HEK293 (cell line): ENCODE results near the gene NUCB1.

Source experiments
- BCL11B ChIP-seq: fragments of 450-650 bp; formaldehyde crosslinking; IDR thresholded peaks from 2 replicates; pipeline ENCODE4 v1.5.1; 2016; ENCODE audit warnings: low read depth, missing biosample characterization, missing genetic modification characterization
- IKZF3 ChIP-seq: fragments of 450-650 bp; IDR thresholded peaks from 2 replicates; pipeline ENCODE4 v1.5.0; 2018; ENCODE audit warnings: missing biosample characterization, mild to moderate bottlenecking, missing genetic modification characterization, moderate library complexity
- MZF1 ChIP-seq: fragments of 450-650 bp; formaldehyde crosslinking; IDR thresholded peaks from 2 replicates; pipeline ENCODE4 v1.5.1; 2017; ENCODE audit warnings: missing biosample characterization, missing genetic modification characterization, borderline replicate concordance
- SP2 ChIP-seq: fragments of 450-650 bp; formaldehyde crosslinking; IDR thresholded peaks from 2 replicates; pipeline ENCODE4 v1.5.1; 2016; ENCODE audit warnings: missing biosample characterization, missing genetic modification characterization
- SP7 ChIP-seq: fragments of 450-650 bp; formaldehyde crosslinking; IDR thresholded peaks from 2 replicates; pipeline ENCODE4 v1.5.1; 2016; ENCODE audit warnings: missing biosample characterization, missing genetic modification characterization
- WT1 ChIP-seq: fragments of 450-650 bp; formaldehyde crosslinking; IDR thresholded peaks from 2 replicates; pipeline ENCODE4 v1.5.1; 2016; ENCODE audit warnings: missing biosample characterization, missing genetic modification characterization
- ZNF121 ChIP-seq: fragments of 450-650 bp; formaldehyde crosslinking; IDR thresholded peaks from 2 replicates; pipeline ENCODE4 v1.5.1; 2016; ENCODE audit warnings: missing biosample characterization, missing genetic modification characterization
- ZNF132 ChIP-seq: fragments of 450-650 bp; formaldehyde crosslinking; IDR thresholded peaks from 2 replicates; pipeline ENCODE4 v1.5.1; 2017; ENCODE audit warnings: missing biosample characterization, missing genetic modification characterization, borderline replicate concordance
- ZNF211 ChIP-seq: fragments of 450-650 bp; formaldehyde crosslinking; IDR thresholded peaks from 2 replicates; pipeline ENCODE4 v1.5.1; 2016; ENCODE audit warnings: low read depth, missing biosample characterization, missing genetic modification characterization
- ZNF214 ChIP-seq: fragments of 450-650 bp; formaldehyde crosslinking; IDR thresholded peaks from 2 replicates; pipeline ENCODE4 v1.5.1; 2017; ENCODE audit warnings: missing biosample characterization, mild to moderate bottlenecking, missing genetic modification characterization, borderline replicate concordance
- ZNF221 ChIP-seq: fragments of 450-650 bp; formaldehyde crosslinking; IDR thresholded peaks from 2 replicates; pipeline ENCODE4 v1.5.1; 2017; ENCODE audit warnings: missing biosample characterization, missing genetic modification characterization, borderline replicate concordance
- ZNF239 ChIP-seq: fragments of 450-650 bp; formaldehyde crosslinking; IDR thresholded peaks from 2 replicates; pipeline ENCODE4 v1.5.1; 2016; ENCODE audit warnings: missing biosample characterization, missing genetic modification characterization
- ZNF24 ChIP-seq: fragments of 450-650 bp; formaldehyde crosslinking; IDR thresholded peaks from 2 replicates; pipeline ENCODE4 v1.5.1; 2016; ENCODE audit warnings: missing biosample characterization, missing genetic modification characterization
- ZNF248 ChIP-seq: fragments of 450-650 bp; formaldehyde crosslinking; IDR thresholded peaks from 2 replicates; pipeline ENCODE4 v1.5.1; 2017; ENCODE audit warnings: missing biosample characterization, missing genetic modification characterization
- ZNF341 ChIP-seq: fragments of 450-650 bp; formaldehyde crosslinking; IDR thresholded peaks from 2 replicates; pipeline ENCODE4; 2016; ENCODE audit warnings: low read depth, missing biosample characterization, missing genetic modification characterization
- ZNF416 ChIP-seq: fragments of 450-650 bp; formaldehyde crosslinking; IDR thresholded peaks from 2 replicates; pipeline ENCODE4 v1.5.1; 2016; ENCODE audit warnings: missing biosample characterization, missing genetic modification characterization
- ZNF514 ChIP-seq: fragments of 450-650 bp; formaldehyde crosslinking; IDR thresholded peaks from 2 replicates; pipeline ENCODE4 v1.5.1; 2016; ENCODE audit warnings: missing biosample characterization, missing genetic modification characterization
- ZNF521 ChIP-seq: fragments of 450-650 bp; formaldehyde crosslinking; IDR thresholded peaks from 2 replicates; pipeline ENCODE4 v1.5.1; 2017; ENCODE audit warnings: missing biosample characterization, mild to moderate bottlenecking, missing genetic modification characterization
- ZNF530 ChIP-seq: fragments of 450-650 bp; formaldehyde crosslinking; IDR thresholded peaks from 2 replicates; pipeline ENCODE4 v1.5.1; 2016; ENCODE audit warnings: low read depth, missing biosample characterization, missing genetic modification characterization
- ZNF560 ChIP-seq: fragments of 450-650 bp; formaldehyde crosslinking; IDR thresholded peaks from 2 replicates; pipeline ENCODE4 v1.5.1; 2017; ENCODE audit warnings: missing biosample characterization, missing genetic modification characterization, borderline replicate concordance
- ZNF658 ChIP-seq: fragments of 450-650 bp; formaldehyde crosslinking; IDR thresholded peaks from 2 replicates; pipeline ENCODE4; 2016; ENCODE audit warnings: missing biosample characterization, missing genetic modification characterization
- ZNF670 ChIP-seq: fragments of 450-650 bp; formaldehyde crosslinking; IDR thresholded peaks from 2 replicates; pipeline ENCODE4 v1.5.1; 2016; ENCODE audit warnings: missing biosample characterization, missing genetic modification characterization, low read depth
- ZNF701 ChIP-seq: fragments of 450-650 bp; formaldehyde crosslinking; IDR thresholded peaks from 2 replicates; pipeline ENCODE4 v1.5.1; 2016; ENCODE audit warnings: missing biosample characterization, missing genetic modification characterization
- ZNF76 ChIP-seq: fragments of 450-650 bp; formaldehyde crosslinking; IDR thresholded peaks from 2 replicates; pipeline ENCODE4; 2016; ENCODE audit warnings: low read depth, missing biosample characterization, missing genetic modification characterization, borderline replicate concordance
- ZSCAN16 ChIP-seq: fragments of 450-650 bp; formaldehyde crosslinking; IDR thresholded peaks from 2 replicates; pipeline ENCODE4 v1.5.1; 2016; ENCODE audit warnings: missing biosample characterization, missing genetic modification characterization
- TF ChIP-seq, protein P1 (sequence below): fragments of 450-650 bp; formaldehyde crosslinking; IDR thresholded peaks from 2 replicates; pipeline ENCODE4 v1.5.1; 2016; ENCODE audit warnings: missing biosample characterization, missing genetic modification characterization, borderline replicate concordance
- TF ChIP-seq, protein P2 (sequence below): fragments of 450-650 bp; formaldehyde crosslinking; IDR thresholded peaks from 2 replicates; pipeline ENCODE4 v1.5.1; 2016; ENCODE audit warnings: missing biosample characterization, missing genetic modification characterization
- TF ChIP-seq, protein P3 (sequence below): fragments of 450-650 bp; formaldehyde crosslinking; IDR thresholded peaks from 2 replicates; pipeline ENCODE4 v1.5.1; 2017; ENCODE audit warnings: missing biosample characterization, mild to moderate bottlenecking, missing genetic modification characterization, moderate library complexity
- TF ChIP-seq, protein P4 (sequence below): sonication (generic); formaldehyde crosslinking; IDR thresholded peaks from 2 replicates; pipeline ENCODE4 v1.8.1; 2022; ENCODE audit warnings: mild to moderate bottlenecking, moderate library complexity, missing genetic modification reagents
- TF ChIP-seq, protein P5 (sequence below): fragments of 450-650 bp; formaldehyde crosslinking; IDR thresholded peaks from 2 replicates; pipeline ENCODE4 v1.5.1; 2016; ENCODE audit warnings: missing biosample characterization, missing genetic modification characterization
- TF ChIP-seq, protein P6 (sequence below): fragments of 450-650 bp; formaldehyde crosslinking; IDR thresholded peaks from 2 replicates; pipeline ENCODE4 v1.5.0; 2017; ENCODE audit warnings: missing biosample characterization, missing genetic modification characterization, borderline replicate concordance

The NUCB1 gene

DNA sequence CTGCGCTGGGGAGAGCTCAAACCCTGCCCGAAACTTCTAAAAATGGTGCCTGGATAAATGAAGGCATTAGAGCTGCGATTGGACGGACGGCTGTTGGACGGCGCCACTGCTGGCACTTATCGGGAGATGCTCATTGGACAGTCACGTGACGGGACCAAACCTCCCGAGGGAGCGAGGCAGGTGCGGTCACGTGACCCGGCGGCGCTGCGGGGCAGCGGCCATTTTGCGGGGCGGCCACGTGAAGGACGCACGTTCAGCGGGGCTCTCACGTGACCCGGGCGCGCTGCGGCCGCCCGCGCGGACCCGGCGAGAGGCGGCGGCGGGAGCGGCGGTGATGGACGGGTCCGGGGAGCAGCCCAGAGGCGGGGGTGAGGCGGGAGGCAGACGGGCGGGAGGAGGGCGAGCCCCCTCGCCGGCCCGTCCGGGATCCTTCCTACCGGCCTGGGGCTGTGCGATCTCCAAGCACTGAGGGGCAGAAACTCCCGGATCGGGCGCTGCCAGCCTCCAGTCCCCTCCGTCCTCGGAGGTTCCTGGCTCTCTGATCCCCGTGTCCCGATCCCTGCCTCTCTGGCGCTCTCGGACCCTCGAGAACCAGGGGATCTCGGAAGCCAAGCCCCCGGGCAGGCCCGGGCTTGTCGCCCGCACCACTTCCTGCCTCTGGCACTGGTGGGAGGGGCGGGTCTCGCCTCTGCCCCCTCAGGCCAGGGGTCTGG, 54.6 kb downstream of the NUCB1 start, which contains the start of gene BAX (continued):
- TF ChIP-seq ZNF670 (tag by site-specific recombination) (no peak), BCL11B (tag by site-specific recombination) (no peak), ZNF248 (no peak), SP7 (tag by site-specific recombination) (peak; percentile 67; the same call in 1 of the 2 replicates), ZNF132 (tag by site-specific recombination) (no peak), ZNF530 (tag by site-specific recombination) (no peak; the same call in 1 of the 2 replicates), ZNF239 (tag by site-specific recombination) (no peak), ZNF214 (no peak), ZNF24 (tag by site-specific recombination) (peak; percentile 98), IKZF3 (tag by site-specific recombination) (peak; percentile 70; the same call in 1 of the 2 replicates), ZNF658 (no peak), ZNF211 (tag by site-specific recombination) (no peak), ZNF514 (no peak), ZNF121 (no peak), SP2 (tag by site-specific recombination) (peak; percentile 39), ZNF560 (no peak), ZNF341 (tag by site-specific recombination) (peak; percentile 21; the same call in 1 of the 2 replicates), MZF1 (tag by site-specific recombination) (no peak), ZNF416 (no peak), ZNF221 (tag by site-specific recombination) (no peak), ZNF76 (tag by site-specific recombination) (peak; percentile 79; the same call in 1 of the 2 replicates), WT1 (tag by site-specific recombination) (peak; percentile 58; the same call in 1 of the 2 replicates), ZNF701 (no peak), ZSCAN16 (tag by site-specific recombination) (peak; percentile 51; the same call in 1 of the 2 replicates), ZNF521 (no peak)
- TF ChIP-seq, protein P1, sequence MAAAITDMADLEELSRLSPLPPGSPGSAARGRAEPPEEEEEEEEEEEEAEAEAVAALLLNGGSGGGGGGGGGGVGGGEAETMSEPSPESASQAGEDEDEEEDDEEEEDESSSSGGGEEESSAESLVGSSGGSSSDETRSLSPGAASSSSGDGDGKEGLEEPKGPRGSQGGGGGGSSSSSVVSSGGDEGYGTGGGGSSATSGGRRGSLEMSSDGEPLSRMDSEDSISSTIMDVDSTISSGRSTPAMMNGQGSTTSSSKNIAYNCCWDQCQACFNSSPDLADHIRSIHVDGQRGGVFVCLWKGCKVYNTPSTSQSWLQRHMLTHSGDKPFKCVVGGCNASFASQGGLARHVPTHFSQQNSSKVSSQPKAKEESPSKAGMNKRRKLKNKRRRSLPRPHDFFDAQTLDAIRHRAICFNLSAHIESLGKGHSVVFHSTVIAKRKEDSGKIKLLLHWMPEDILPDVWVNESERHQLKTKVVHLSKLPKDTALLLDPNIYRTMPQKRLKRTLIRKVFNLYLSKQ (tag by site-specific recombination): no peak
- TF ChIP-seq, protein P2, sequence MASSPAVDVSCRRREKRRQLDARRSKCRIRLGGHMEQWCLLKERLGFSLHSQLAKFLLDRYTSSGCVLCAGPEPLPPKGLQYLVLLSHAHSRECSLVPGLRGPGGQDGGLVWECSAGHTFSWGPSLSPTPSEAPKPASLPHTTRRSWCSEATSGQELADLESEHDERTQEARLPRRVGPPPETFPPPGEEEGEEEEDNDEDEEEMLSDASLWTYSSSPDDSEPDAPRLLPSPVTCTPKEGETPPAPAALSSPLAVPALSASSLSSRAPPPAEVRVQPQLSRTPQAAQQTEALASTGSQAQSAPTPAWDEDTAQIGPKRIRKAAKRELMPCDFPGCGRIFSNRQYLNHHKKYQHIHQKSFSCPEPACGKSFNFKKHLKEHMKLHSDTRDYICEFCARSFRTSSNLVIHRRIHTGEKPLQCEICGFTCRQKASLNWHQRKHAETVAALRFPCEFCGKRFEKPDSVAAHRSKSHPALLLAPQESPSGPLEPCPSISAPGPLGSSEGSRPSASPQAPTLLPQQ: peak; percentile 74
- TF ChIP-seq, protein P3, sequence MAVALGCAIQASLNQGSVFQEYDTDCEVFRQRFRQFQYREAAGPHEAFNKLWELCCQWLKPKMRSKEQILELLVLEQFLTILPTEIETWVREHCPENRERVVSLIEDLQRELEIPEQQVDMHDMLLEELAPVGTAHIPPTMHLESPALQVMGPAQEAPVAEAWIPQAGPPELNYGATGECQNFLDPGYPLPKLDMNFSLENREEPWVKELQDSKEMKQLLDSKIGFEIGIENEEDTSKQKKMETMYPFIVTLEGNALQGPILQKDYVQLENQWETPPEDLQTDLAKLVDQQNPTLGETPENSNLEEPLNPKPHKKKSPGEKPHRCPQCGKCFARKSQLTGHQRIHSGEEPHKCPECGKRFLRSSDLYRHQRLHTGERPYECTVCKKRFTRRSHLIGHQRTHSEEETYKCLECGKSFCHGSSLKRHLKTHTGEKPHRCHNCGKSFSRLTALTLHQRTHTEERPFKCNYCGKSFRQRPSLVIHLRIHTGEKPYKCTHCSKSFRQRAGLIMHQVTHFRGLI (tag by site-specific recombination): peak; percentile 84
- TF ChIP-seq, protein P4, sequence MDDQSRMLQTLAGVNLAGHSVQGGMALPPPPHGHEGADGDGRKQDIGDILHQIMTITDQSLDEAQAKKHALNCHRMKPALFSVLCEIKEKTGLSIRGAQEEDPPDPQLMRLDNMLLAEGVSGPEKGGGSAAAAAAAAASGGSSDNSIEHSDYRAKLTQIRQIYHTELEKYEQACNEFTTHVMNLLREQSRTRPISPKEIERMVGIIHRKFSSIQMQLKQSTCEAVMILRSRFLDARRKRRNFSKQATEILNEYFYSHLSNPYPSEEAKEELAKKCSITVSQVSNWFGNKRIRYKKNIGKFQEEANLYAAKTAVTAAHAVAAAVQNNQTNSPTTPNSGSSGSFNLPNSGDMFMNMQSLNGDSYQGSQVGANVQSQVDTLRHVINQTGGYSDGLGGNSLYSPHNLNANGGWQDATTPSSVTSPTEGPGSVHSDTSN: peak; percentile 75; the same call in 1 of the 2 replicates
- TF ChIP-seq, protein P5, sequence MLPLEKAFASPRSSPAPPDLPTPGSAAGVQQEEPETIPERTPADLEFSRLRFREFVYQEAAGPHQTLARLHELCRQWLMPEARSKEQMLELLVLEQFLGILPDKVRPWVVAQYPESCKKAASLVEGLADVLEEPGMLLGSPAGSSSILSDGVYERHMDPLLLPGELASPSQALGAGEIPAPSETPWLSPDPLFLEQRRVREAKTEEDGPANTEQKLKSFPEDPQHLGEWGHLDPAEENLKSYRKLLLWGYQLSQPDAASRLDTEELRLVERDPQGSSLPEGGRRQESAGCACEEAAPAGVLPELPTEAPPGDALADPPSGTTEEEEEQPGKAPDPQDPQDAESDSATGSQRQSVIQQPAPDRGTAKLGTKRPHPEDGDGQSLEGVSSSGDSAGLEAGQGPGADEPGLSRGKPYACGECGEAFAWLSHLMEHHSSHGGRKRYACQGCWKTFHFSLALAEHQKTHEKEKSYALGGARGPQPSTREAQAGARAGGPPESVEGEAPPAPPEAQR (tag by site-specific recombination): peak; percentile 55; the same call in 1 of the 2 replicates
- TF ChIP-seq, protein P6, sequence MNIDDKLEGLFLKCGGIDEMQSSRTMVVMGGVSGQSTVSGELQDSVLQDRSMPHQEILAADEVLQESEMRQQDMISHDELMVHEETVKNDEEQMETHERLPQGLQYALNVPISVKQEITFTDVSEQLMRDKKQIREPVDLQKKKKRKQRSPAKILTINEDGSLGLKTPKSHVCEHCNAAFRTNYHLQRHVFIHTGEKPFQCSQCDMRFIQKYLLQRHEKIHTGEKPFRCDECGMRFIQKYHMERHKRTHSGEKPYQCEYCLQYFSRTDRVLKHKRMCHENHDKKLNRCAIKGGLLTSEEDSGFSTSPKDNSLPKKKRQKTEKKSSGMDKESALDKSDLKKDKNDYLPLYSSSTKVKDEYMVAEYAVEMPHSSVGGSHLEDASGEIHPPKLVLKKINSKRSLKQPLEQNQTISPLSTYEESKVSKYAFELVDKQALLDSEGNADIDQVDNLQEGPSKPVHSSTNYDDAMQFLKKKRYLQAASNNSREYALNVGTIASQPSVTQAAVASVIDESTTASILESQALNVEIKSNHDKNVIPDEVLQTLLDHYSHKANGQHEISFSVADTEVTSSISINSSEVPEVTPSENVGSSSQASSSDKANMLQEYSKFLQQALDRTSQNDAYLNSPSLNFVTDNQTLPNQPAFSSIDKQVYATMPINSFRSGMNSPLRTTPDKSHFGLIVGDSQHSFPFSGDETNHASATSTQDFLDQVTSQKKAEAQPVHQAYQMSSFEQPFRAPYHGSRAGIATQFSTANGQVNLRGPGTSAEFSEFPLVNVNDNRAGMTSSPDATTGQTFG (tag by site-specific recombination): no peak
